ENCODE data around the gene RBMXL3. TPM values are rescaled to one million over a fixed set of nuclear protein-coding genes. Genes with fewer than 3 reads are reported as not detected.

RBMXL3 gene
- total RNA-seq, 4 donors from 2014 or later = not detected

- WGBS = 82% methylated on average over 4 of the region's 4 CpGs
- no peak for DNase-seq (ENCODE audit: low spot score in 2 of 2)
- Histone ChIP-seq H3K9me3 (no peaks in the 10 kb centered on the region), H3K27me3 (no peaks in the 10 kb centered on the region), H3K27ac (no peak overlapping the region), H3K4me1 (no peaks in the 10 kb centered on the region), H3K4me3 (no peak overlapping the region), H3K36me3 (no peaks in the 10 kb centered on the region)
- TF ChIP-seq POLR2AphosphoS5 (IDR thresholded peaks at IDR 0.05) = no peak
- no peak for TF ChIP-seq POLR2A (IDR thresholded peaks at IDR 0.05)
- no peak for TF ChIP-seq EP300 (IDR thresholded peaks at IDR 0.05)
- TF ChIP-seq, protein P1, sequence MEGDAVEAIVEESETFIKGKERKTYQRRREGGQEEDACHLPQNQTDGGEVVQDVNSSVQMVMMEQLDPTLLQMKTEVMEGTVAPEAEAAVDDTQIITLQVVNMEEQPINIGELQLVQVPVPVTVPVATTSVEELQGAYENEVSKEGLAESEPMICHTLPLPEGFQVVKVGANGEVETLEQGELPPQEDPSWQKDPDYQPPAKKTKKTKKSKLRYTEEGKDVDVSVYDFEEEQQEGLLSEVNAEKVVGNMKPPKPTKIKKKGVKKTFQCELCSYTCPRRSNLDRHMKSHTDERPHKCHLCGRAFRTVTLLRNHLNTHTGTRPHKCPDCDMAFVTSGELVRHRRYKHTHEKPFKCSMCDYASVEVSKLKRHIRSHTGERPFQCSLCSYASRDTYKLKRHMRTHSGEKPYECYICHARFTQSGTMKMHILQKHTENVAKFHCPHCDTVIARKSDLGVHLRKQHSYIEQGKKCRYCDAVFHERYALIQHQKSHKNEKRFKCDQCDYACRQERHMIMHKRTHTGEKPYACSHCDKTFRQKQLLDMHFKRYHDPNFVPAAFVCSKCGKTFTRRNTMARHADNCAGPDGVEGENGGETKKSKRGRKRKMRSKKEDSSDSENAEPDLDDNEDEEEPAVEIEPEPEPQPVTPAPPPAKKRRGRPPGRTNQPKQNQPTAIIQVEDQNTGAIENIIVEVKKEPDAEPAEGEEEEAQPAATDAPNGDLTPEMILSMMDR (IDR thresholded peaks at IDR 0.05) = no peak
Measured at GRCh38 chrX:115177932-115178331, 11.3 kb upstream of the RBMXL3 start.

GRCh38 chrX:115178473-115178872, 10.7 kb upstream of the RBMXL3 start:
- Histone ChIP-seq H3K27me3 (no peaks in the 10 kb centered on the region), H3K27ac (no peak overlapping the region), H3K9me3 (no peaks in the 10 kb centered on the region), H3K4me1 (no peaks in the 10 kb centered on the region), H3K4me3 (no peak overlapping the region), H3K36me3 (no peaks in the 10 kb centered on the region)
- no peak for DNase-seq (ENCODE audit: low spot score in 2 of 2)
- WGBS = 54% methylated on average over 1 of the region's 1 CpG
- TF ChIP-seq POLR2AphosphoS5 (IDR thresholded peaks at IDR 0.05) (no peak), POLR2A (IDR thresholded peaks at IDR 0.05) (no peak), EP300 (IDR thresholded peaks at IDR 0.05) (no peak)
- TF ChIP-seq, protein P1 (IDR thresholded peaks at IDR 0.05) = no peak

GRCh38 chrX:115183980-115184379, 5.2 kb upstream of the RBMXL3 start:
- Histone ChIP-seq H3K27ac (no peak overlapping the region), H3K27me3 (no peaks in the 10 kb centered on the region), H3K36me3 (no peaks in the 10 kb centered on the region), H3K4me3 (no peak overlapping the region), H3K4me1 (no peaks in the 10 kb centered on the region), H3K9me3 (no peaks in the 10 kb centered on the region)
- TF ChIP-seq, protein P1 (IDR thresholded peaks at IDR 0.05) = no peak
- TF ChIP-seq POLR2AphosphoS5 (IDR thresholded peaks at IDR 0.05) = no peak
- no peak for TF ChIP-seq POLR2A (IDR thresholded peaks at IDR 0.05)
- no peak for TF ChIP-seq EP300 (IDR thresholded peaks at IDR 0.05)
- no peak for DNase-seq (ENCODE audit: low spot score in 2 of 2)
- 74% methylated on average over 2 of the region's 2 CpGs for WGBS

- Histone ChIP-seq H3K27me3 (no peaks in the 10 kb centered on the region), H3K4me1 (no peaks in the 10 kb centered on the region), H3K36me3 (no peaks in the 10 kb centered on the region), H3K9me3 (no peaks in the 10 kb centered on the region), H3K27ac (no peak overlapping the region), H3K4me3 (no peak overlapping the region)
- TF ChIP-seq POLR2A (IDR thresholded peaks at IDR 0.05) = no peak
- TF ChIP-seq POLR2AphosphoS5 (IDR thresholded peaks at IDR 0.05) = no peak
- TF ChIP-seq, protein P1 (IDR thresholded peaks at IDR 0.05) = no peak
- no peak for TF ChIP-seq EP300 (IDR thresholded peaks at IDR 0.05)
- WGBS = 96% methylated on average over 29 of the region's 76 CpGs
- no peak for DNase-seq (ENCODE audit: low spot score in 2 of 2)
Measured at GRCh38 chrX:115189646-115190635, 731 bp downstream of the RBMXL3 start.

Measured in suprapubic skin (tissue), 4 donors.